CD4-positive, alpha-beta T cell (primary cell): ENCODE data around the gene TARS3. TPM values are rescaled to one million over a fixed set of nuclear protein-coding genes. Genes with fewer than 3 reads are reported as not detected.

Experiments
- ATAC-seq: fragments of 200-7000 bp; cut with Tn5 transposase; one replicate; pipeline ENCODE4 v1.10.0; 2022; ENCODE audit warnings: mild to moderate bottlenecking; ENCODE audit not compliant: poor library complexity
- CTCF ChIA-PET: fragments of 350-600 bp; sonication (Branson Sonifier 250); formaldehyde crosslinking; loops from one replicate; lab custom pipeline; 2021; ENCODE audit warnings: antibody characterized with exemption, inconsistent platforms; lab: Charles Lee
- POLR2A ChIA-PET: fragments of 350-600 bp; sonication (Branson Sonifier 250); formaldehyde crosslinking; loops from one replicate; lab custom pipeline; 2021; ENCODE audit warnings: antibody characterized with exemption, inconsistent platforms; lab: Charles Lee
- DNase-seq, 14 experiments: peaks; one replicate each; pipeline ENCODE4 v3.0.0-alpha.2; 2013 to 2020; ENCODE audit warnings: mixed read lengths in 2 of 14
- H3K27ac ChIP-seq, 2 donors: one replicate each; pipeline versions ENCODE4 v1.5.1 to v1.7.0; 2013; ENCODE audit warnings: low read length in 2 of 2, low read depth in 1 of 2, mild to moderate bottlenecking in 1 of 2
- H3K27me3 ChIP-seq, 2 experiments: 1 replicate in 1 of 2; 2 replicates in 1 of 2; pipeline versions ENCODE4 v1.6.1 to v1.7.0; 2013; ENCODE audit warnings: low read length in 2 of 2, control low read depth in 1 of 2, mild to moderate bottlenecking in 1 of 2, moderate library complexity in 1 of 2; ENCODE audit not compliant: insufficient read depth in 2 of 2, control insufficient read depth in 1 of 2
- H3K36me3 ChIP-seq: one replicate; pipeline ENCODE4 v1.6.1; 2013; ENCODE audit warnings: low read length, control low read depth; ENCODE audit not compliant: insufficient read depth
- H3K4me1 ChIP-seq: one replicate; pipeline ENCODE4 v1.6.1; 2013; ENCODE audit warnings: low read length, control low read depth; ENCODE audit not compliant: insufficient read depth
- H3K4me3 ChIP-seq: one replicate; pipeline ENCODE4 v1.5.1; 2013; ENCODE audit warnings: mild to moderate bottlenecking, low read length, moderate library complexity
- H3K9me3 ChIP-seq, 2 experiments: 1 replicate in 1 of 2; 2 replicates in 1 of 2; pipeline versions ENCODE4 v1.6.1 to v1.7.0; 2013; ENCODE audit warnings: low read length in 2 of 2, mild to moderate bottlenecking in 2 of 2, control low read depth in 1 of 2, moderate library complexity in 1 of 2; ENCODE audit not compliant: control insufficient read depth in 1 of 2, insufficient read depth in 1 of 2
- H3K27ac Mint-ChIP-seq: one replicate; pipeline ENCODE4 v1.8.0; 2020; ENCODE audit warnings: mixed read lengths
- H3K27me3 Mint-ChIP-seq: one replicate; pipeline ENCODE4 v1.8.0; 2021; ENCODE audit warnings: mixed read lengths
- H3K36me3 Mint-ChIP-seq: one replicate; pipeline ENCODE4 v1.8.0; 2021; ENCODE audit warnings: low read depth, mixed read lengths
- H3K4me1 Mint-ChIP-seq: one replicate; pipeline ENCODE4 v1.8.0; 2021; ENCODE audit warnings: low read depth, mixed read lengths
- H3K4me3 Mint-ChIP-seq: one replicate; pipeline ENCODE4 v1.8.0; 2020; ENCODE audit warnings: mild to moderate bottlenecking, mixed read lengths
- H3K9me3 Mint-ChIP-seq: one replicate; pipeline ENCODE4 v1.8.0; 2020; ENCODE audit warnings: mixed read lengths
- intact Hi-C, 2 experiments: fragments of 100-400 bp; cut with DNase I in 1 of 2; cut with micrococcal nuclease in 1 of 2; formaldehyde crosslinking; loops; one replicate each; pipeline versions ENCODE4 v1.15.1 to v1.9.0; 2023 to 2025; cut with DNase I, micrococcal nuclease
- total RNA-seq, 174 experiments: library from RNA in 2 of 174; stranded (reverse) in 2 of 174; gene quantifications; one replicate each; pipeline ENCODE4 v1.2.3 and lab custom pipeline; 2021 to 2026
- TF ChIP-seq, protein P1 (sequence below): fragments of 200-600 bp; IDR thresholded peaks from one replicate; pipeline ENCODE4 v1.8.0; 2022; ENCODE audit warnings: antibody characterized with exemption, mild to moderate bottlenecking

Gene TARS3
- total RNA-seq, 2 experiments from 2014 or later, result 16.6 to 18.1 TPM

GRCh38 chr15:101612676-101613075 lies 111.6 kb downstream of the TARS3 start:
- Histone ChIP-seq H3K4me1 (no peaks in the 10 kb centered on the region), H3K9me3 (no peaks in the 10 kb centered on the region), H3K4me3 (no peak overlapping the region), H3K36me3 (no peaks in the 10 kb centered on the region), H3K27ac (no peak overlapping the region), H3K27me3 (no peaks in the 10 kb centered on the region)
- ATAC-seq, result no peak
- no peak for DNase-seq
- Mint-ChIP-seq H3K27me3 (no peaks in the 10 kb centered on the region), H3K4me3 (no peak overlapping the region), H3K36me3 (no peaks in the 10 kb centered on the region), H3K27ac (no peak overlapping the region), H3K9me3 (no peaks in the 10 kb centered on the region), H3K4me1 (no peaks in the 10 kb centered on the region)
- ChIA-PET POLR2A (no interaction called here), CTCF (no interaction called here)
- TF ChIP-seq, protein P1, sequence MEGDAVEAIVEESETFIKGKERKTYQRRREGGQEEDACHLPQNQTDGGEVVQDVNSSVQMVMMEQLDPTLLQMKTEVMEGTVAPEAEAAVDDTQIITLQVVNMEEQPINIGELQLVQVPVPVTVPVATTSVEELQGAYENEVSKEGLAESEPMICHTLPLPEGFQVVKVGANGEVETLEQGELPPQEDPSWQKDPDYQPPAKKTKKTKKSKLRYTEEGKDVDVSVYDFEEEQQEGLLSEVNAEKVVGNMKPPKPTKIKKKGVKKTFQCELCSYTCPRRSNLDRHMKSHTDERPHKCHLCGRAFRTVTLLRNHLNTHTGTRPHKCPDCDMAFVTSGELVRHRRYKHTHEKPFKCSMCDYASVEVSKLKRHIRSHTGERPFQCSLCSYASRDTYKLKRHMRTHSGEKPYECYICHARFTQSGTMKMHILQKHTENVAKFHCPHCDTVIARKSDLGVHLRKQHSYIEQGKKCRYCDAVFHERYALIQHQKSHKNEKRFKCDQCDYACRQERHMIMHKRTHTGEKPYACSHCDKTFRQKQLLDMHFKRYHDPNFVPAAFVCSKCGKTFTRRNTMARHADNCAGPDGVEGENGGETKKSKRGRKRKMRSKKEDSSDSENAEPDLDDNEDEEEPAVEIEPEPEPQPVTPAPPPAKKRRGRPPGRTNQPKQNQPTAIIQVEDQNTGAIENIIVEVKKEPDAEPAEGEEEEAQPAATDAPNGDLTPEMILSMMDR, result no peak
- intact Hi-C loops, result no loop called here

DNA sequence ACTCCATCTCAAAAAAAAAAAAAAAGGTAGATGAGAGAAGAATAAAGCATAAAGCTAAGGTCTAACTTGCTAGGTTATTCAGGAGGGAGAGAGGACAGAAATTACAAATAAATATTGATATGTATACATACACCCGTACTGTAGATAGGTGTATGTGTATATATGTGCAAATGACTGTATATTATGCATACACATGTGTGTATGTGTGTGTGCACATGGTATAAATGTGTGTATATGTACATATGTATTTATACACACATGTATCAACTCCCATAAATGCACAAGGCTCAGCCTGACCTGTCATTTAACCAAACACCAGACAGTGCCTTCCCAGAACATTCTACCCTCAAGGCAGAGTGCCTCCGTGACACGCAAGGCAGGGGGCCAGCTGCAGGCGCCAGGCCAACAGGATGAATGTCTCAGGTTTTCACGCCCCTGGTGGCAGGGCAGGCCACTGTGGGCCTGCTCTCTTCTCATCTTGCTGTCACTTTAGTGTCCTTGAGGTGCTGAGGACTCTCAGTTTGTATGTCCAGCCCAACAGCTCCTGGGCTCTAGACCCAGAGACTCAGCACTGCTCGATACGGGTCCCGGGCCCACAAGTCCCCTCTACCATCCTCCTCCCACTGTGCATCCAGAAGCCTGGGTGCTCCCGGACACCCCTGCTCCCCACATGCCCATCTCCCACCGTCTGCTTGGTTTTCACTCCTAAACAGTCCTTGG lies 112.5 kb downstream of the TARS3 start:
- no peaks in the 10 kb centered on the region for H3K27me3 Mint-ChIP-seq
- H3K27ac ChIP-seq, result no peak overlapping the region
- TF ChIP-seq, protein P1, result no peak
- no peaks in the 10 kb centered on the region for H3K9me3 Mint-ChIP-seq
- no peaks in the 10 kb centered on the region for H3K4me1 ChIP-seq
- H3K4me3 Mint-ChIP-seq, result no peak overlapping the region
- ChIA-PET POLR2A (no interaction called here), CTCF (no interaction called here)
- H3K27me3 ChIP-seq, result no peaks in the 10 kb centered on the region
- intact Hi-C loops, result no loop called here
- H3K9me3 ChIP-seq, result no peaks in the 10 kb centered on the region
- no peaks in the 10 kb centered on the region for H3K4me1 Mint-ChIP-seq
- H3K36me3 ChIP-seq, result no peaks in the 10 kb centered on the region
- DNase-seq, result no peak
- no peak for ATAC-seq
- H3K4me3 ChIP-seq, result no peak overlapping the region
- H3K36me3 Mint-ChIP-seq, result no peaks in the 10 kb centered on the region
- no peak overlapping the region for H3K27ac Mint-ChIP-seq

DNA sequence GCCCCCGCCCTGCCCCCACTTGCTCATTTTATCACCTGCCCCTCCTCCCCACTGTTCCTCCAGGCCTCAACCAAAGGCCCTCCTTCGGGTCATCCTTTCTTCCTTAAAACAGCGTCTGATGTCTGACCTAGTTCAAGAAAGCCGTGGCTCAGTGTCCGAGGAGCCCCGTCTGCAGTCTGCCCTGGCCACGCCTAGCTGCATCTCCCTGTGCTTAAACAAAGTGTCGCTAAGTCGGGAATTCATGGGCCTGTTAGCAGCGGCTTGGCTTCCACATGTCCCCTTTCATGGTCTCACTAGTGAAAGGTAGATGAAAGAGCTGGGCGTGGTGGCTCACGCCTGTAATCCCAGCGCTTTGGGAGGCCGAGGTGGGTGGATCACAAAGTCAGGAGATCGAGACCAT lies 113.3 kb downstream of the TARS3 start:
- Histone ChIP-seq H3K36me3 (no peaks in the 10 kb centered on the region), H3K27me3 (no peaks in the 10 kb centered on the region), H3K9me3 (no peaks in the 10 kb centered on the region), H3K4me1 (no peaks in the 10 kb centered on the region), H3K4me3 (no peak overlapping the region), H3K27ac (no peak overlapping the region)
- Mint-ChIP-seq H3K9me3 (no peaks in the 10 kb centered on the region), H3K27ac (no peak overlapping the region), H3K27me3 (no peaks in the 10 kb centered on the region), H3K4me1 (no peaks in the 10 kb centered on the region), H3K36me3 (no peaks in the 10 kb centered on the region), H3K4me3 (no peak overlapping the region)
- POLR2A ChIA-PET, result no interaction called here
- CTCF ChIA-PET, result no interaction called here
- ATAC-seq (no peak), DNase-seq (no peak)
- TF ChIP-seq, protein P1, result no peak
- intact Hi-C loops, result no loop called here
